GM19238 (cell line): ENCODE data around the gene TMEM120B.
"Not testable (repeated sequence)": the region's sequence is repeated elsewhere in the genome, so short reads cannot be mapped to it uniquely, and the experiment has no call there.

Experiments used
- DNase-seq: peaks from one replicate; pipeline ENCODE4 v3.0.0; 2011; ENCODE audit warnings: low spot score; ENCODE audit not compliant: insufficient read length

Gene TMEM120B

DNA sequence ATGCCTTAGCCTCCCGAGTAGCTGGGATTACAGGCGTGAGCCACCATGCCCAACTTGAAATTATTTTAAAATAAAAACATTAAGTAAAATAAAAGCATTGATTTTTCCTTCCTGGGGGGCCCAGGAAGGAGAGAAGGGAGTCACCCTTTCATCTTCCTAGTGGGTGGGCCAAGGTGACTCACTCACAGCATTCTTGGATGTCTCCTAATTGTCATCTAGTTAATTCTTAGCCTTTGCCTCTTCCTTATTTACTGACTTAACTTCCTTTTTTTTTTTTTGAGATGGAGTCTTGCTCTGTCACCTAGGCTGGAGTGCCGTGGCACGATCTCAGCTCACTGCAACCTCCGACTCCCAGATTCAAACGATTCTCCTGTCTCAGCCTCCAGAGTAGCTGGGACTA is 29.2 kb downstream of the TMEM120B start:
- no peak for DNase-seq

GRCh38 chr12:121745545-121745944 is 33.0 kb downstream of the TMEM120B start:
- not testable (repeated sequence) for DNase-seq

DNA sequence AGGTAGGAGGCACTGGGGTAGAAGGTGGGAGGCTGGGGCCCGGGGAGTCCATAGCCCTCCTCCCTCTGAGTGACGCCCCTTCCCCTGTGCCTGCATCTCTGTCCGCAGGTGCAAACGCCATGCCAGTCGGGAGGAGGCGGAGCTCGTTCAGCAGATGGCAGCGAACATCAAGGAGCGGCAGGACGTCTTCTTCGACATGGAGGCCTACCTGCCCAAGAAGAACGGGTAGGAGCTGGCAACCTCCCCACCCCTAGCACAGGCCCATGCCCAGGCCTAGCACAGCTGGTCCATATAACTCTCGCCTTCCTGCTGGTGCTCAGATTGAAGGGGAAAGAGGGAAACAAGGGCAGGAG is 35.6 kb downstream of the TMEM120B start:
- no peak for DNase-seq

- peak; percentile 27 for DNase-seq
These were observed 36.2 kb downstream of the TMEM120B start for GRCh38 chr12:121748571-121749265.

GRCh38 chr12:121749267-121749666 is 36.7 kb downstream of the TMEM120B start:
- DNase-seq, result no peak

DNA sequence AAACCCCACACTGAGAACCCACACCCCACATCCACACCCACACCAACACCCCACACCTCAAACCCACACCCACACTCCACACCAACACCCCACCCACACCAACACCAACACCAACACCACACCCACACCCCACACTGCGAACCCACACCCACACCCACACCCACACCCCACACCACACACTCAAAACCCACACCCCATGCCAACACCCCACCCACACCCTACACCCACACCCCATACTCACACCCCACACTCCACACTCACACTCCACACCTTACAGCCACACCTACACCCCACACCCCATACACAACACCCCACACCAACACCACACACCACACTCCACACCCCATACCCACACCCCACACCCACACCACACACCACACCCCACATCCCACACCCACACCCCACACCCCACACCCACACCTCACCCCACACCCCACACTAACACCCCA is 38.0 kb downstream of the TMEM120B start:
- no peak for DNase-seq

GRCh38 chr12:121751034-121751433 is 38.5 kb downstream of the TMEM120B start:
- DNase-seq, result no peak

GRCh38 chr12:121751749-121752351 is 39.3 kb downstream of the TMEM120B start:
- DNase-seq, result no peak

DNA sequence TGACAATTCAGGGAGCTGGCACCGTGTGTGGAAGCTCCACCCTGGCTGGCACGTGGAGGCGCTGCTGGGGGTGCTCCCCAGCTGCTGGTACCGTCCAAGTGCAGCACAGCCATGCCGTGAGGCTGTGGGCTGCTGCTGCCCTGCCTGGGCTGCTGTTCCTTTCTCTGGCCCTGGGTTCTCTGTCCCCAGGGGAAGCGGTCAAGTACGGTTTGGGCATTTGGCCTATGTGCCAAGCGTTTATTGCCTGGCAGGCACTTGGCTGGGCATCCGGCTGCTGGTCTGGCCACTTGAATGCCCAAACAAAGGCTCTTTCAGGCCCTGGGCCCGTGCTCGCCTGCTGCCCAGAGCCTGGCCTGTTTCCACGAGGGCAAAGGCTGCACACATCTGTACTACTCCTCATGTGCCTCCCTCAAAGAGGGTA is 41.3 kb downstream of the TMEM120B start:
- no peak for DNase-seq

DNA sequence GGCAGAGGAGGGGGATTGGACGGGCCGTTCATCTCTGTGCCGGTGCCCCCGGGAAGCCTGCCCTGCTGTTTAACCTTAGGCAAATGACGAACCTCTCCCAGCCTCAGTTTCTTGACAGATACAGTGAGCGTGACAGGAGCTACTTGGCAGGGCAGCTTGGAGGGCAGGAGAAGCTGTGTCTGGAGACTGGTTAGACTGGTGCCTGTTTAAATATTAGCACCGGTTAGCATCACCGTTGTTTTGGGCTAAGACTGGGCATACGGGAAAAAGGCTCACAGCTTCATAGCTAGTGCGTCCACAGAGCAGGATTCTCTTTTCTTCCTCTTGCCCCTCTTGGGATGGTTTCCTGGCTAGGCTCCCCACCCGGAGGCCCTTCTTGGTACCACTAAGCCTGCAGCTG is 42.3 kb downstream of the TMEM120B start:
- DNase-seq, result no peak

DNA sequence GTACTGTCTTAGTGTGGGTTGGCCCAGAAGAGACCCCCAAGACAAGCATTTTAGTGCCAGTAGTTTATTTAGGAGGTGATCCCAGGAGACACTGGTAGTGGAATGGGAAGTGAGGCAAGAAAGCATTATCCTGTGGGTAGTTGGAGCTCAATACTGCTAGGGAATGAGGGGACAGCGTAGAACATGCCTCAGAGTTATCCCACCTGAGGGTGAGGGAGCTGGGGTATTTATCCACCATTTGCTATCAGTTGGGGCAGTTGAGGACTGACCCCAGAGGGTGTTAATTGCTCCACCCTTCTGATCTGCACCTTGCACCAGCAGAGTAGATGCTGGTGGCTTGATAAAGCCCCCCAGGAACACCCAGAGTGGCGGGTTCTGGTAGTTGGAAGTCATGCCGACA is 43.0 kb downstream of the TMEM120B start:
- DNase-seq, result no peak

DNA sequence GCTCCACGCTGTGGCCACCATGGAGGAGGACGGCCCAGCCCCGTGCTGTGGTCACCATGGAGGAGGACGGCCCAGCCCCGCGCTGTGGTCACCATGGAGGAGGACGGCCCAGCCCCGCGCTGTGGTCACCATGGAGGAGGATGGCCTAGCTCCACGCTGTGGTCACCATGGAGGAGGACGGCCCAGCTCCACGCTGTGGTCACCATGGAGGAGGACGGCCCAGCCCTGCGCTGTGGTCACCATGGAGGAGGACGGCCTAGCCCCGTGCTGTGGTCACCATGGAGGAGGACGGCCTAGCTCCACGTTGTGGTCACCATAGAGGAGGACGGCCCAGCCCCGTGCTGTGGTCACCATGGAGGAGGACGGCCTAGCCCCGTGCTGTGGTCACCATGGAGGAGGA is 46.0 kb downstream of the TMEM120B start:
- DNase-seq, result not testable (repeated sequence)

GRCh38 chr12:121762269-121762668 is 49.7 kb downstream of the TMEM120B start:
- no peak for DNase-seq

DNA sequence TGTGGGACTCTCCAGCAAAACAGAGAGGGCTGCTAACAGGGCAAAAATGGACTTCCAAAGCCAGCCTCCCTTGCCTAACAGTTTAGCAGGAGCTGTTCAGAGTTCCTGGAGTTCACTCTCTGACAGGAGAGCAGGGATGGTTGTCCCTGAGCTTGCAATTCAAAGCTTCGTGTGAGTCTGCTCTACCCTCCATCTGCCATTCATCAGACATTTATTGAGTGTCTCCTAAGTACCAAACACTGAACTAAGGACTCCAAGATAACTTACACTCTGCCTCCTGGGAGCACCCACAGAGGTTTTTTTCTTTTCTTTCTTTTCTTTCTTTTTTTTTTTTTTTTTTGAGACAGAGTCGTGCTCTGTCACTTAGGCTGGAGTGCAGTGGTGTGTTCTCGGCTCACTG is 52.3 kb downstream of the TMEM120B start:
- DNase-seq, result no peak

GRCh38 chr12:121765573-121765972 is 53.0 kb downstream of the TMEM120B start:
- no peak for DNase-seq

GRCh38 chr12:121766290-121767039 is 53.9 kb downstream of the TMEM120B start:
- no peak for DNase-seq

- DNase-seq, result no peak
These were observed 55.0 kb downstream of the TMEM120B start for GRCh38 chr12:121767525-121768016.

DNA sequence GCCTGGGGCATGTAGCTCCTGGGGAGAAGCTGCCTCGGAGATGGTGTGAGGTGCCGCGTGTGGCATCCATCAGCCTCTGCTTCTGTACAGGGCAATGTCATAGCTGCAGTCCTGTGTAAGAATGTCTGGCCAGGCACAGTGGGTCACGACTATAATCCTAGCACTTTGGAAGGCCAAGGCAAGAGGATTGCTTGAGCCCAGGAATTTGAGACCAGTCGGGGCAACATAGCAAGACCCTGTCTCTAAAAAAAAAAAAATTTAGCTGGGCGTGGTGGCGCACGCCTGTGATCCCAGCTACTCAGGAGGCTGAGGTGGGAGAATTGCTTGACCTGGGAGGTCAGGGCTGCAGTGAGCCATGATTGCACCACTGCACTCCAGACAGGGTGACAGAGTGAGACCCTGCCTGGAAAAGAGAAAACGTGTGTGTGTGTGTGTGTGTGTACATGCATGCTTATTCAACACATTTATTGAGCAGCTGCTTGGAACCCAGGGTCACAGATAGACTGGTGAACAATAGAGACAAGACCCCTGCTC is 56.8 kb downstream of the TMEM120B start:
- DNase-seq, result no peak

DNA sequence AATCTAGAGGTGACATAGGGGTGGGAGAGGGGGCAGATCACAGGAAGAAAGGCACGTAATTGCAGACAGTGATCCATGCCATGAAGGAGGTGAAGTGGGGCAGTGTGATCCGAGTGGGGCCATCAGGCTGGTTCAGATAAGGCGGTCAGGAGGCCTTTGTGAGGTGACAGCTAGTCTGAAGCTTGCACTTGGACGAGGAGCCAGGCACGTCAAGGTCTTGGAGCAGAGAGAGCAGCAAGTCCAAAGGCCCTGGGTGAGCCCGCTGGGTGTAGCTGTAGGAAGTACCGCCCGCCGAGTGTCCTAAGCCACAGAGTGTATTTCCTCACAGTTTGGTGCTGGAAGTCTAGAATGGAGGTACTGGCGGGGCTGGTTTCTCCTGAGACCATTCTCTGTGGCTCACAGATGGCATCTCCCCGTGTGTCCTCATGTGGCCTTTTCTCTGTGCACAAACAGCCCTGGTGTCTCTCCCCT is 57.3 kb downstream of the TMEM120B start:
- no peak for DNase-seq

DNA sequence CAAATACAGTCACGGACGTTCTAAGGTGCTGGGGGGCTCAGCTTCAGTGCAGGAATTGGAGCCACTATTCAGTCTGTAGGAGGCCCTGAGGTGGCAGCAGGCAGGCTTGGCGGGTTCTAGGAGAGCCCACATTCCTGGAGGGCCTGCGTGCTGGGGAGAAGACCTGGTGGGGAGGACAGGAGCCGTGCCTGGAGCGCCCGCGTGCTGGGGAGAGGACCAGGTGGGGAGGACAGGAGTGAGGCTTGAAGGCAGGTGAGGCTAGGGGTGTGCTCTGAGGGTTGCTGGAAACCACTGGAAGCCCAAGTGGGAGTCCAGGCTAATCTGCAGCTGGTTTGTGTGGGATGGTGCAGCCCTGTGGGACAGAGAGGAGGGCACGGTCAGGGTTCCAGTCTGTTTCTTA is 57.8 kb downstream of the TMEM120B start:
- no peak for DNase-seq

- DNase-seq, result no peak
These were observed 58.5 kb downstream of the TMEM120B start for GRCh38 chr12:121770813-121771625.
